OCI-M2 (cell line): ENCODE measurements around the gene NHS.

Experiments used
- DNase-seq: peaks from one replicate; lab custom pipeline; 2025; ENCODE audit not compliant: unreplicated experiment; lab: John Stamatoyannopoulos, UW

Gene NHS

GRCh38 chrX:17581641-17582040 is 206.6 kb downstream of the NHS start:
- DNase-seq: no peak

DNA sequence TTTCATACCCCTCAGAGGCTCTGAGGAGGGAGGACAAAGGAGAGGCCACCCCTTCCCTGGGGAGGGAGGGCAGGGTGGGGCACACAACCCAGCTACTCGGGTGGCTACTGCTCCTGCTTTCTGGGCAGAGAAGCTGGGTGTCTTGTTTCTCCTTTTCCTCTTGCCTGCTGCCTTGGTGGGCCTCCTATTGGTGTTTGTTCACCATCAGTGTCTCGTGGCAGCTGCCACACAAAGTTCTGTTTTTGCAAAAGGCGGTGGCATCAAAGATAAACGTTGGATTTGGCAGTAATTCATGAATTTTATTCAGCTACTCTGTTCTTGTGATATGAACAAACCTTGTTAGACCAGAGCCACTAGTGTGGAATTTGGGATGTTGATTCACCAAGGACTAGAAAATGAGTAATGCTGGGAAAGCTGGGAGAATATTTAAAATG is 209.3 kb downstream of the NHS start:
- no peak for DNase-seq

DNA sequence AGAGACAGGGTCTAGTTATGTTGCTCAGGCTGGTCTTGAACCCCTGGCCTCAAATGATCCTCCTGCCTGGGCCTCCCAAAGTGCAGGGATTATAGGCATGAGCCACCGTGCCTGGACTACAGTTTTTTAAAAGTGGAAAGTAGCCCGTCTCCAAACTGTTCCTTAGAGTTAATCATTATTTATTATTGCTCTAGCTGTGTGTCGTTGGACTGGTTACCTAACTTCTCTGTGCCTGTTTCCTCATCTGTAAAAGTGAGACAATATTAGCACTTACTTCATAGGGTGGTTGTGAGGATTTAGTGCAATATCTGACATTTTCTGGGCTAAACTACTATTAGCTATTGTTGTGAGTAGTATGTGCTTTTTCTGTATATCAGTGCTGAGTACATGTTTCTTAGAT is 210.0 kb downstream of the NHS start:
- DNase-seq: no peak

DNA sequence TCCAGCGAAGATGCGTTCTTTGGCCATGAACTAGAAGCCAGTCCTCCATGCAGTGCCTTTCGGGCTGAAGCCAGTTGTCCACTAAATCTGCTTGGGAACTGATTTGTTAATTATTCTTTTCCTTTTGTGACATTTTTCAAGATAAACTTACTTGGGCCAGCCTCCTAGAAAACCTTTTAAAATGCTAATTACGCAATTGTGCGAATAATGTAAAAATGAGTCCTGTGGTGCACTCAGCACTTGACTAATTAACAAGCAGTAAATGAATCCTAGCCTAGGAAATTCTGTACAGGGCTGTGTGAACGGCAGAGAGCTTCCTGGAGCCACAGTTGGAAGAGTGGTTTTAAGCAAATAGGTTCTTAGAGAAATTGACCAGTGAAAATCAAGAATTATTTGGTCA is 212.4 kb downstream of the NHS start:
- no peak for DNase-seq

- no peak for DNase-seq
Observed at GRCh38 chrX:17588303-17588702, 213.3 kb downstream of the NHS start.

GRCh38 chrX:17590892-17591740 is 216.1 kb downstream of the NHS start:
- DNase-seq: no peak

DNA sequence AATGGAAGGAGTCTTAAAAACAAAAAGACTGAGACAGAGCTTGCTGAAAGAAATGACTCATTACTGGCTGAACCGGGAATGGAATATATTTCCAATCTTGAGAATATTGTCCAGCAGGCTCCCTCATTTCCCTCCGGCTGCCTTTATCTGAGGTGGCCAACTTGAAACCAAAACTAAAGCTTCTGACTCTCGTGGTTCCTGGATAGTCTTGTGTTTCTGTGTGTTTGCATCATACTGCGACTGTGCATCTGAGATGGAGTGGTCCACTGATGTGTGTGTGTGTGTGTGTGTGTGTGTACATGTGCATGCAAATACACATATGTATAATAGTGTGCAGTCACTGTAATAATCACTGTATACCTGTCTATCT is 216.7 kb downstream of the NHS start:
- DNase-seq: no peak

DNA sequence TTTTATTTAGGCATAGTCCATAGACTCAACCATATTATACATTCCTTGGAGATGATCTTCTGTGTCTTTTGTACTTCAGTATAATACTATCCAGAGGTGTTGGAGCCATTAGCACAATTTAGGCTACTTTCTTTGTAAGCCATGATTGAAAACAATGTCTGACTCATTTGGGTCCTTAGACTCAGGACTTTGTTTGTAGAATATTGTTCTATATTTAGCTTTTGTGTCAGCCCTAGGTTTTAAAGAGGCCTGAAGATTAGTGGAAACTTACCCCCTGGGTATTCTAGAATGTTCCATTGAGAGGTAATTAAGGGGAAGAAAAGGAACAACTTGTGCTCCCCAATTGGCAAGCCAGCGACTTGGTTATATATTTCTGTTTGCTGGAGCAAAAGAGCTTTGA is 217.1 kb downstream of the NHS start:
- DNase-seq: no peak

DNA sequence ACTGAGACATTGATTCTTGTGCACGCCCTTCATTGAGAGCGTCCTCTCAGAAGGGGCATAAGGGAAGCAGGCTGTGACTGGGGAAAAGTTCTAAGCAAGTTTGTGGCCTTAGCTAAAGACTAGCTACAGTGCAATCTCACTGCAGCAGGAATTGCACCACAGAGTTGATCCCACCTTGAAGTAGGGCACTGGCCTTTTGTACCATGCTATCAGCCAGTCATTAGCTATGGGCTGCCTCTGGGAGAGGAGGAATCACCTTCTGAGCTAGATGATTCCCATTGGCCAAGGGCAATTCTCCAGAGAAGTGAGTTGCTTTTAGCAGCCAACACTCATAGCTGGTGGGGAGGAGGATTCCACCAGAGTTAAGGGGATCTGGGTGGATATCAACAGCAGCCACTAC is 219.7 kb downstream of the NHS start:
- no peak for DNase-seq

GRCh38 chrX:17595456-17596035 is 220.5 kb downstream of the NHS start:
- no peak for DNase-seq

GRCh38 chrX:17596061-17596460 is 221.1 kb downstream of the NHS start:
- DNase-seq: no peak

GRCh38 chrX:17596546-17597205 is 221.7 kb downstream of the NHS start:
- no peak for DNase-seq

GRCh38 chrX:17597327-17597726 is 222.3 kb downstream of the NHS start:
- DNase-seq: no peak

- no peak for DNase-seq
Observed at GRCh38 chrX:17597836-17598439, 222.9 kb downstream of the NHS start.

DNA sequence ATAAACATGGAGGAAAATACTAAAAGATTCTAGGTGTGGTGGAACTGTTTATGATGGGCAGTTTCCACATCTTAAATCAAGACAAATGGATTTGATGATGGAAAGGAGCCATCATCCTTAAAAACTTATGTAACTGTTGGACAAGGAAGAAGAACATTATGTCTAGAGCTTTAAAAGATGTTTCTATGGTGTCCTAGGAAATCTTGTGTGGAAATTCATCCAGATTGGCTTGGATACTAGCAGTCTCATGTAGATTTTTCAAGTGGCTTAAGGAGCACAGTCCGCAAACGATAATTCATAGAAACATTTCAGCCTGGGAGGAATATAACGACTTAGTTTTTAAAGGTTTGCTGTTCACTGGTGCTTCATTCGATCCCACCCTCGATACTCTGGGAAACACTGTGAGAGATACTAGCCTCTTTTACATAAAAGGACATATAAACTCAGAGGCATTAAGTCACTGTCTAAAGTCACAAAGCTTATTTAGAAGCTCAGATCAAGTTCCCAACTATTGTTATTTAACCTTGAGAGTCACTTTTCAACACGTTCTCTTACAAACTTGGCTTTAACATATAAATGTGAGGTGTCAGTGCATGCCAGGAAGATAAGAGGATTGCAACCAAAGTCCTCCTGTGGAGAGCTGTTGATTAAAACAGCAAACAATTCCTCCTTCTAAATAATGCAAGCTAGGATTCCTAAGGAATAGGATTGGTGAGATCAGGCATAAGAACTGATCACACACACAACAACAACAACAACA is 226.6 kb downstream of the NHS start:
- DNase-seq: no peak

DNA sequence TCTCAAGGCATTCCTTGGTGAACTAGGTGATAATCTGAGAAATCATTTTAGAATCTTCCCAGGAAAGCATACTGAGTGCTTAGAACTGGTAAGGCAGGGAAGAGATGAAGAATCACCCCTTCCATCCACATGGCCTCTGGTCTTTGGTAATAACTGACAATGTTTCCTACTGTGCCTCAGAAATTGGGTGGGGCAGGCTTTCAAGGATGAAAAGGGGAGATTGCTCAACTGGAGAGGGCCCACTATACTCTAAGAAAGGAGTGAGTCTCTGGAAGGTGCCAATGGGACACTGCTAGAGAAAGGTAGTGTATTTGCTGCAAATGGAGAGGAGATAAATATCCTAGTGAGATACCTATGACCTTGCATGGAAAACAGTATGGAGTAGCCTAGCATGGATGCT is 227.2 kb downstream of the NHS start:
- DNase-seq: no peak

DNA sequence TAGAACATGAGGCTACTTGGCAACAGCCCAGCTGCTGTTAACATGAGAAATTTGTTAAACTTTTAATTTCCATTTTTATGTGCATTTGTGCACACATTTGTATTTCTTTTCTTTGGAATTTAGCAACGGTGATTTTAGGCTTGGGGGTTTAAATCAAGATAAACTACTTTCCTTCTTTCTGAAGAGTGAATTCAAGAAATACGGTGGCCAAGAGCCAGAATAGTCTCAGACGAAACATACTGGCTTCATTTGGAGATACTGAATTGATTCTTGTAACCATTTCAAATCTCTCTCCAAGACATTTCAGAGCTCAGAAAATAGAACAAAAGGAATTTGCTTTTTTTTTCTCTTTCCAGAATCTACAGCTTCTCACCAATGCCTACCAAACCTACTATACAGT is 228.2 kb downstream of the NHS start:
- DNase-seq: no peak

- no peak for DNase-seq
Observed at GRCh38 chrX:17605676-17606075, 230.7 kb downstream of the NHS start.

GRCh38 chrX:17606231-17606630 is 231.2 kb downstream of the NHS start:
- DNase-seq: no peak

GRCh38 chrX:17608888-17609287 is 233.9 kb downstream of the NHS start:
- no peak for DNase-seq

- no peak for DNase-seq
Observed at GRCh38 chrX:17610788-17611187, 235.8 kb downstream of the NHS start.
